ENCODE measurements around the gene ZNF827.

- TF ChIP-seq EZH2 (IDR thresholded peaks at IDR 0.05; ENCODE audit: low read depth, unreplicated experiment) (no peak), REST (IDR thresholded peaks at IDR 0.05; ENCODE audit: unreplicated experiment) (no peak), JUNB (IDR thresholded peaks at IDR 0.05; ENCODE audit: unreplicated experiment) (no peak)
- TF ChIP-seq, protein P1, sequence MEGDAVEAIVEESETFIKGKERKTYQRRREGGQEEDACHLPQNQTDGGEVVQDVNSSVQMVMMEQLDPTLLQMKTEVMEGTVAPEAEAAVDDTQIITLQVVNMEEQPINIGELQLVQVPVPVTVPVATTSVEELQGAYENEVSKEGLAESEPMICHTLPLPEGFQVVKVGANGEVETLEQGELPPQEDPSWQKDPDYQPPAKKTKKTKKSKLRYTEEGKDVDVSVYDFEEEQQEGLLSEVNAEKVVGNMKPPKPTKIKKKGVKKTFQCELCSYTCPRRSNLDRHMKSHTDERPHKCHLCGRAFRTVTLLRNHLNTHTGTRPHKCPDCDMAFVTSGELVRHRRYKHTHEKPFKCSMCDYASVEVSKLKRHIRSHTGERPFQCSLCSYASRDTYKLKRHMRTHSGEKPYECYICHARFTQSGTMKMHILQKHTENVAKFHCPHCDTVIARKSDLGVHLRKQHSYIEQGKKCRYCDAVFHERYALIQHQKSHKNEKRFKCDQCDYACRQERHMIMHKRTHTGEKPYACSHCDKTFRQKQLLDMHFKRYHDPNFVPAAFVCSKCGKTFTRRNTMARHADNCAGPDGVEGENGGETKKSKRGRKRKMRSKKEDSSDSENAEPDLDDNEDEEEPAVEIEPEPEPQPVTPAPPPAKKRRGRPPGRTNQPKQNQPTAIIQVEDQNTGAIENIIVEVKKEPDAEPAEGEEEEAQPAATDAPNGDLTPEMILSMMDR (conservative IDR thresholded peaks at IDR 0.05; ENCODE audit: low read depth in 2 of 2): no peak
These were observed 90.9 kb downstream of the ZNF827 start for GRCh38 chr4:145847764-145848163.

All from GM23338 (cell line).